AG20443 (cell line): ENCODE results near the gene KRT77.

ENCODE experiments used
- DNase-seq: peaks from one replicate; pipeline ENCODE4 v3.0.0; 2012; ENCODE audit warnings: low spot score, mixed read lengths

Gene KRT77

GRCh38 chr12:52691841-52692150 lies 11.5 kb downstream of the KRT77 start:
- no peak for DNase-seq

GRCh38 chr12:52691076-52691840 lies 12.1 kb downstream of the KRT77 start:
- peak; percentile 32 for DNase-seq

- DNase-seq = no peak
Observed at GRCh38 chr12:52690351-52691075, 12.8 kb downstream of the KRT77 start.

GRCh38 chr12:52689936-52690335 lies 13.4 kb downstream of the KRT77 start:
- DNase-seq = no peak

GRCh38 chr12:52689239-52689638 lies 14.1 kb downstream of the KRT77 start:
- DNase-seq = no peak

- no peak for DNase-seq
Observed at GRCh38 chr12:52688481-52688880, 14.8 kb downstream of the KRT77 start.

GRCh38 chr12:52687497-52688385 lies 15.6 kb downstream of the KRT77 start:
- no peak for DNase-seq

GRCh38 chr12:52686756-52687487 lies 16.4 kb downstream of the KRT77 start:
- DNase-seq = no peak

- no peak for DNase-seq
Observed at GRCh38 chr12:52686063-52686462, 17.3 kb downstream of the KRT77 start.

GRCh38 chr12:52685406-52685890 lies 17.9 kb downstream of the KRT77 start:
- DNase-seq = no peak

- no peak for DNase-seq
Observed at GRCh38 chr12:52684431-52684830, 18.9 kb downstream of the KRT77 start.

GRCh38 chr12:52683575-52684300 lies 19.6 kb downstream of the KRT77 start:
- DNase-seq = no peak

GRCh38 chr12:52682938-52683574 lies 20.3 kb downstream of the KRT77 start:
- no peak for DNase-seq

GRCh38 chr12:52682381-52682660 lies 21.0 kb downstream of the KRT77 start:
- no peak for DNase-seq

- DNase-seq = no peak
Observed at GRCh38 chr12:52681526-52682380, 21.6 kb downstream of the KRT77 start.

- no peak for DNase-seq
Observed at GRCh38 chr12:52680363-52680762, 23.0 kb downstream of the KRT77 start, which contains the start of gene KRT1. TSS of gene KRT1 (minus strand) at chr12:52680407. CDS start at chr12:52680348, 59 bp downstream.

- no peak for DNase-seq
Observed at GRCh38 chr12:52679875-52680274, 23.4 kb downstream of the KRT77 start.

- DNase-seq = no peak
Observed at GRCh38 chr12:52677671-52678070, 25.7 kb downstream of the KRT77 start.

GRCh38 chr12:52677126-52677525 lies 26.2 kb downstream of the KRT77 start:
- DNase-seq = no peak

- DNase-seq = no peak
Observed at GRCh38 chr12:52676163-52676562, 27.2 kb downstream of the KRT77 start.
